Esophagus squamous epithelium (tissue), 4 donors: ENCODE data around the gene SLFN14.
"Not testable (repeated sequence)": the region's sequence is repeated elsewhere in the genome, so short reads cannot be mapped to it uniquely, and the experiment has no call there.

Experiments used
- CTCF ChIP-seq, 6 experiments: fragments of 450-650 bp in 4 of 6; fragments of 200-600 bp in 2 of 6; sonication (generic) in 2 of 6; IDR thresholded peaks; one replicate each; pipeline ENCODE4 v1.5.1; 2016 to 2019; ENCODE audit warnings: antibody characterized with exemption in 6 of 6, mild to moderate bottlenecking in 4 of 6, moderate library complexity in 4 of 6
- POLR2A ChIP-seq, 4 donors: fragments of 450-650 bp; IDR thresholded peaks; one replicate each; pipeline ENCODE4 v1.6.1; 2017; ENCODE audit warnings: antibody characterized with exemption in 4 of 4, mild to moderate bottlenecking in 4 of 4, moderate library complexity in 3 of 4

- TF ChIP-seq CTCF, POLR2A (IDR thresholded peaks at IDR 0.05): not testable (repeated sequence)
These were observed 25.2 kb downstream of the SLFN14 start for GRCh38 chr17:35535406-35535805.
